ENCODE results near the gene NEDD9.

Gene NEDD9

GRCh38 chr6:11232193-11232769 is at the start of gene NEDD9:
Gene NEDD9 (minus strand): TSS chr6:11232668. CDS start chr6:11232515, 153 bp downstream.
- peak; percentile 96 for DNase-seq

DNA sequence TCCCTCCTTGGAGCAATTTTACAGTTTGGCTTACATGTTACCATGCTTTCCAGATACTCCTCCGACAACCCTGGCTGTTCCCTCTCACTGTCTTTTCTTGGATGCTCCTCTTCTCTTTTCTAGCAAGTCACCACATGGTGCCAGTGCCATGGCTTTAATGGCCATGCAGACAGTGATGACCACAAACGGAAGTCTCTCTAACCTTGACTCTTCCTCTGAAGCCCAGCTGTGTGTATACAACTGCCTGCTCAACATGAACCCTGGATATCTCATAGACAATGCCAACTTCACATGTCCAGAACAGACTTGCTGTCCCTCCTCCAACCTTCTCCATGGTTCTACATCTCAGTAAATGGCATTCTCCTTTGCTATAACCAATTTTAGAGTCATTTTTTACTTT is 49.8 kb upstream of the NEDD9 start:
- DNase-seq: no peak

DNA sequence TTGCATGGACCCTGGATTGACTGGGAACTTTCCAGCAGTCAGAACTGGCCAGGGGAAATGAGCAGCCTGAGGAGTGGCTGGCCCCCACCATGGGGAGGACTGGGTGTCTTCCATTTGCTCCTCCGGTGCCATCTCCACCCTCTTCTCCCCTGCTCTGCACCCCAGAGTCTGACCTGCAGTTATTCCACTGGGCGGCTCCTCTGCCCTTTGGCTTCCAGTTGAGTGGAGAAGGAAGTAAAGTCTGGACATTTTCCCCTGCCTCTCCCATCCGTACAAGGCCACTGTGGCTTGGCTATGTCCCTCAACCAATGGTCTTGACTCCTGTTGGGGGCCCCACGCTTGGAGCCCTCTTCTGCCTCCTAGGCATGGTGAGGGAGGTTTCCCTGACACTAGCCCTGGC is 47.9 kb upstream of the NEDD9 start:
- DNase-seq: no peak

- no peak for DNase-seq
Observed at GRCh38 chr6:11279284-11279689, 46.8 kb upstream of the NEDD9 start.

- peak; percentile 34 for DNase-seq
Observed at GRCh38 chr6:11278207-11278559, 45.7 kb upstream of the NEDD9 start.

GRCh38 chr6:11277275-11278206 is 45.1 kb upstream of the NEDD9 start:
- DNase-seq: peak; percentile 53

GRCh38 chr6:11276911-11277274 is 44.4 kb upstream of the NEDD9 start:
- no peak for DNase-seq

- no peak for DNase-seq
Observed at GRCh38 chr6:11276228-11276627, 43.8 kb upstream of the NEDD9 start.

DNA sequence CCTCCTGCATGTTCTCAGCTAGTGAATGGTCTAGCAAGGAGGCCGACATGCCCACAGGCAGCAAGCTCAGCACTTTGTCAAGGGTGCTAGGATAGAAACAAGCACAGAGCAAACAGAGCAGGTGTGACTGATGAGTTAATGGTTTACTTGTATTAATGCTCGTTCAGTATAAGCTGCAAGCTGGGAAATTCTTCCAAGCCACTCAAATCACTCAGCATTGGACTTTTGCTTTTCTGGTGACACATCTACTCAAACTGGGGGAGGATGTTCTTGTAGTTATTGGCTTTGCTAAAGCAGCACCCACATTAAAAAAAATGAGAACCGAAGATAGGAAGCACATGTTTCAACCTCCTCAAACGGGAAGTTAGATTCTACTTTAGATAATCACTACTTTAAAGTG is 43.1 kb upstream of the NEDD9 start:
- DNase-seq: peak; percentile 55

DNA sequence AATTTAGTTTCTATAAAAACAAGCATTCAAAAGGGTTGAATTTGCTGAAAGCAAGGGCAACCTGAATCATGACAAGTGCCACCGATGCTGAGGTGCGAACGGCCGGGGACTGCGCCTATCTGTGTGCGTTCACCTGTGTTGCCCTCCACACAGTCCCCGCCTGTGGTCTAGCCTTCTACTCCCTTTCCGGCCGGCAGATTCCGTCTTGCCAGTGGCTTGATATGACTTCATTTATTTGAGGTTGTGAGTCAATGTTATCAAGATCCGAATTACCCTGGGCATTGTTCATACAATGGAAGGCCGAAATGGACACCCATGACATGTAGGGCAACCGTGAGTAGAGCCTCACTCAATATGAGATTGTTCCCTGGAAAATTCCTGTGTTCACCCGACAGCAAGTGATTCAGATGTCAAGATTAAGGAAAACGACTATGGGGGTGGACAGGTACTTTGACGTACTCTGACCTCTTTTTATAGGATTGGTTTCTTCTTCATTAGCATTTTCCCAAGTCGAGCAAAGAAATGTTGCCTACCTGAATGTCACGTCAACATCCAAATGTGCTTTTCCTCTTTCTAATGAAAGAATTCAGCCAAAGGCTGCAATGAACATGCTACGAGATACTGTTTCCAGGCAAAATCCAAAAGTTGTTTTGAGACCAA is 41.1 kb upstream of the NEDD9 start:
- DNase-seq: no peak

GRCh38 chr6:11272491-11273192 is 40.2 kb upstream of the NEDD9 start:
- no peak for DNase-seq

GRCh38 chr6:11271228-11272020 is 39.0 kb upstream of the NEDD9 start:
- no peak for DNase-seq

DNA sequence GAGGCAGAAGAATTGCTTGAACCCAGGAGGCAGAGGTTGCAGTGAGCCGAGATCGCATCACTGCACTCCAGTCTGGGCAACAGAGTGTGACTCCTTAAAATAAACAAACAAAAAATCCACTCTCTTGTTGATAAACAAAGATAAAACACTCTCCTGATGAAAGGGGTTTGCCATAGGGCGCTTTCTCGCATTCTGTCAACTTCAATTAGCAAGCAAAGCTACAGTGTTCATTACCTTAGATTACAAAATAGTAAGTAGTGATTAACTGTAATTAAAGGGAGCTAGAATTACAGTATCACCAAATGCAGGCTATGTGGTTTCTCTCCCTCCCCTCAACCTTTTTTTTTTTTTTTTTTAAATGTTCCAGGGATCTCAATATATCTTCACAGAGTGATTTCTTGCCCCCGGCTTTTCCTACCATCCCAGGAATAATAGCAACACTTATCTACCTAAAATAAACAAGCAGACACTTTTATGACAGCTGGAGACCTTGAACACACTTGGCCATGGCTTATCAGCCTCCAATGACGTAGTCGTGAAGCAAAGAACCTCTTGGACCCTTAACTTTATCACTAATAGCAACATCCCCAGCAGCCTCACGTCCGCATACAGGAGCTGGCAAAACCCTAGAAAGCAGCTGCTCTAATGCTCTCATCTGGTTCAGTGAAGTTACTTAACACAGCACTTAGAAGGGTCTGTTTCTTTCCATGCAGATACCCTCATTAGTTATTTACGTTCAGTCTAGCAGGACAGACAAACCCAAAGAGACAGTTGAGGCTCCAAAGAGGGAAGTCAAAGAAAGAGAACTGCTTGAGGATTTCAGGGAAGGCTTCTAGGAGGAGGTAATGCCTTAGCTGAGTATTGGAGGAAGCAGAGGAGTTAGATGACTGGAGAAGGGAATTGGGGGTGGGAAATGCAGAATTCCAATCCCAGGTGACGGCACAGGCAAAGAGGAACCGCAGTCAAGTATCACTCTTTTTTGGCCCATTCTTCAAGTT is 37.9 kb upstream of the NEDD9 start:
- no peak for DNase-seq

- DNase-seq: no peak
Observed at GRCh38 chr6:11268978-11269377, 36.5 kb upstream of the NEDD9 start.

- DNase-seq: no peak
Observed at GRCh38 chr6:11266926-11267325, 34.5 kb upstream of the NEDD9 start.

DNA sequence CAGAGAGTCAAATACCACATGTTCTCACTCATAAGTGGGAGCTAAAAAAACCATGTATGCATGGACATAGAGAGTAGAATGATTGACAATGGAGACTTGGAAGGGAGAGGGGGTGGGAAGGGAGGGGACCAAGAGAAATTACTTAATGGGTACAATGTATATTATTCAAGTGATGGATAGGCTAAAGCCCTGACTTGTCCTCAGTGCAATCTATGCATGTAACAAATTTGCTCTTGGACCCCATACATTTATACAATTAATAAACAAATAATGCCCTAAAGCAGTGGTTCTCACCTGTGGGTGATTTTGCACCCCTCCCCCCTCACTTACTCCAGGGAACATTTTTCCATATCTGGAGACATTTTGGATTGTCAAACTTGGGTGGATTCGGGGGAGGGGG is 33.5 kb upstream of the NEDD9 start:
- no peak for DNase-seq

DNA sequence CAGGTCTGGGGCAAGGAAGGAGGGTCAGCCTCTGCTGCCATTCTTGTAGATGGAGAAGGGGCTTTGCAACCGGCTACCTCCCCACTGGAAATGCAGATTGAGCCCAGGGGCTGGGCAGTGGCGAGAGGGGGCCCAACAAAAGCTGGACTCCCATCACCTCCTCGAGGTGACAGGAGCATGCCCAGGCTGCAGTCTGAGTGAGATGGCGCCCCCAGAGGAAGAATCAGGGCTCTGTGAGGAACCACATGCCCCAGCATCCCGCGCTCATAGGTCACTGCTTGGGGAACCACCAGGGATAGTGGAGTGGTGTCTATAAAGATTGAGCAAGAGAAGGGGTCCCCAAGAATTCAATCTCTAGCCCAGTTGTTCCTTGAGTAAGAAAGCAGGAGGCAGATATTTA is 31.6 kb upstream of the NEDD9 start:
- no peak for DNase-seq

GRCh38 chr6:11263291-11263775 is 30.9 kb upstream of the NEDD9 start:
- DNase-seq: no peak

GRCh38 chr6:11262242-11262641 is 29.8 kb upstream of the NEDD9 start:
- no peak for DNase-seq

GRCh38 chr6:11260249-11261038 is 28.0 kb upstream of the NEDD9 start:
- DNase-seq: peak; percentile 35
